NCI-H2029 treated with DMSO at 0.1 percent for 48 hours (cell line): ENCODE data around the gene ATP2B2.
"Not testable (repeated sequence)": the region's sequence is repeated elsewhere in the genome, so short reads cannot be mapped to it uniquely, and the experiment has no call there.

Source experiments
- DNase-seq: peaks from one replicate; lab custom pipeline; 2025; lab: John Stamatoyannopoulos, UW

ATP2B2 gene

DNA sequence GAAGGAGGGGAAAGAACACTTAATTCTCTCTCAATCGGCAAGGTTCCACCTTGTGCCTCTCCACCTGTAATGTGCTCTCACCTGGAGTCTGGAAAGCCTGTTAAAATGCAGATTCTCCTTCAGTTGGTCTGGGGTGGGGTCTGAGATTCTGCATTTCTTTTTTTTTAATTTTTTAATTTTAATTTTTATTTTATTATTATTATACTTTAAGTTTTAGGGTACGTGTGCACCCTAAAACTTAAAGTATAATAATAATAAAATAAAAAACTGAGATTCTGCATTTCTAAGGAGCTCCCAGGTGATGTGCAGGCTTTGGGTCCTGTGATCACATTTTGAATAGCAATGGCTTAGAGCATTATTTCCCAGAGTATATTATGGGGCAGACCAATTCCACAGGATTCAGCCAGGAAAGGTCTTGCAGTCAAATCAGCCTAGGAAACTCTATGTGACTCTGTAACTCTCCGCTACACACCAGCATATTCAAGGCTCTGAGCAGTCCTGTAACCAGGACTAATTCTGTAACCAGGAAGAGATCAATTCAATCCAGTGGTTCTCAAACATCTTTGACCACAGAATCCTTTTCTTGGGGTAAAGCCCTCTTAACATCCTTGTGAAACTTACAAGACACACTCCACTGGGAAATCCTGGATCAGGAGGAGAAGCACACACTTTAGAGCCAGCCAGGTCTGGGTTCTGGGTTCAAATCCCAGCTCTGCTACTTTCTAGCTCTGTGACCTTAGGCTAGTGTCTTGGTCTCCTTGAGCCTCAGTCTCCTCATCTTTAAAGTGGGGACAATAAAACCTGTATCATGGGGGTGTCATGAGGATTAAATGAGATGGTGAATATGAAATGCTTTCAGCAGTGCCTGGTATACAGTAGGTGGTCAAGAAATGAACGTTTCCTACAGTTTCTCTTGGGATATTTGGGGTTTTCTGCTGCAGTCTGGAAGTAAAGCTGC lies 122.2 kb downstream of the ATP2B2 start:
- no peak for DNase-seq

DNA sequence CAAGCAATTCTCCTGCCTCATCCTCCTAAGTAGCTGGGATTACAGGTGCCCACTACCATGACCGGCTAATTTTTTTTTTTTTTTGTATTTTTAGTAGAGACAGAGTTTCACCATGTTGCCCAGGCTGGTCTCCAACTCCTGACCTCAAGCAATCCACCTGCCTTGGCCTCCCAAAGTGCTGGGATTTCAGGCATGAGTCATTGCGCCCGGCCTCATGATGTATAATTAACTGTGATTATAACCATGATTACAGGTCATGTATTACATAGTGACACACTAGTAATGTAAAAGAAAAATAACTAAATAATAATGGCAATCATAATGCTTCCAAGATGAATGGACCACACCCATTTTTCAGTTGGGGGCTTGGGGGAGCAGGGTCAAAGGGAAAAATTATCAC lies 122.9 kb downstream of the ATP2B2 start:
- DNase-seq, result not testable (repeated sequence)

- no peak for DNase-seq
Measured at GRCh38 chr3:10381336-10381735, 124.0 kb downstream of the ATP2B2 start.

DNA sequence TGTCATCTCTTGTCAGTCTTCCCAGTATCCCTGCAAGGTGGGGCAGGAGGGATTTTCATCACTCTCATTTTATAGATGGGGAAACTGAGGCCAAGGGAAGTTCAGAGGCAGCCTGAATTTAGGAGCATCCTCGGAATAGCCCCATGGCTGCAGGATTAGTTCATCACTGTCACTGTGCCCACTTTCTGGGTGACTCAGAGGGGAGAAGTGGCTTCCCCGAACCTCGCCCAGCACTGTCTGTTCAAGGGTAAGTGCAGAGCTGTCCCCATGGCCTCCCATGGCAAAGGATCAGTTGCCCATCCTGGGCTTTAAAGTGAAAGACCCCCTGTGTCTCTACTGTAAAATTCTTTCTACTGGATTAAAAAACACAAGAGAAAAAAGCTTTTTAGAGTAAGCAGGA lies 124.5 kb downstream of the ATP2B2 start:
- DNase-seq, result no peak

DNA sequence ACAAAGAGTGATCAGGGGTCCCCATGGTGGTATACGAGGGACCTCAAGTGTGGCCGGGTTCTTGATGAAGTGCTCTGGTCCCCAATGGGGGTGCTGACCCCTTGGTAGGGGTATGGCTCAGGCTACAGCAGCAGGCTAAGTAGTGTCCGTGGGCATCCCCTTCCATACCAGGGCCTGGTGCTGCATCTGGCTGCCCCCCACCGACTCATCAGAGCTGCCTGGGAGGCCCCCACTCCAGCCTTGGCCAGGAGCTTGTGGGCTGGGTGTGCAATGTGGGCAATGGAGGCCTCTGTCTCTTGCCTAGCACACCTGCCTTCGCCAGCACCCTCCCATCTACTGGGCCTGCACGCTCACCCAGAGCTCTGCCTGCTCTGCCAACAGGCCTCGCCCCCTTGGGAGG lies 125.4 kb downstream of the ATP2B2 start:
- DNase-seq, result no peak

DNA sequence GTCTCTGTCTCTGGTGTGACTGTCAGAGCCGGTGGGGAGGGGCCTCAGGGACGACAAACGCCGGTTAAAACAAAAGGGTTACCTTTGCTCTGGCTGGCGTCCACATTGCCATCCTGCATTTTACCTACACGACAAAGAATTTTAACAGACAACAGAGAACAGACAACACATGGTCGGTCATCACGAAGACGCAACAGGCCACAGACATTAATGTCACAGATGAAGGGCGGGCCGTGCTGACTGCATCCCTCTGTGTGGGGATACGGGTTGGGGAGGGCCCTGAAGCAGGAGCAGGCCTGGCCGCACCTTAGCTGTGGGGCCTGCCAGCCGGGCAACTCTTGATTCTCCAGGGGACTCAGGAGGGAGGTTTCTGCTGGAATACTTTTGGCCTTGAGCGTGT lies 126.2 kb downstream of the ATP2B2 start:
- no peak for DNase-seq

DNA sequence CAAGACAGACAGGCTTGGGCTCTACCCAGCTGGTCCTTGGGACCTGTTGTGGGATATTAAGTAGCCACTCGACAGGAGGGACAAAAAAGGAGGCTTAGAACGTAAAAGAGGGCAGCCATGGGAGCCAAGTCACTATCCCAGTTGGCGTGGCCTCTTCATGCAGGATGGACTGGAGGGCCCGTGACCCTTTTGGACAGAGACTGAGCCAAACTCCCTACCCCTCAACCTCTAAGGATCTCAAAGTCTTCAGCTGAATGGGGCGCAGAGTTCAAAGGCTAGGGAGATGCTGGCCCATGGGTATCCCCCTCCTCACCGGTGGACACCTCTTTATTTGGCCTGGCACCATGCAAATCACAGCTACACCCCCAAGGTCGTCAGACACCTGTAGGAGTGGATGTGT lies 126.6 kb downstream of the ATP2B2 start:
- no peak for DNase-seq

DNA sequence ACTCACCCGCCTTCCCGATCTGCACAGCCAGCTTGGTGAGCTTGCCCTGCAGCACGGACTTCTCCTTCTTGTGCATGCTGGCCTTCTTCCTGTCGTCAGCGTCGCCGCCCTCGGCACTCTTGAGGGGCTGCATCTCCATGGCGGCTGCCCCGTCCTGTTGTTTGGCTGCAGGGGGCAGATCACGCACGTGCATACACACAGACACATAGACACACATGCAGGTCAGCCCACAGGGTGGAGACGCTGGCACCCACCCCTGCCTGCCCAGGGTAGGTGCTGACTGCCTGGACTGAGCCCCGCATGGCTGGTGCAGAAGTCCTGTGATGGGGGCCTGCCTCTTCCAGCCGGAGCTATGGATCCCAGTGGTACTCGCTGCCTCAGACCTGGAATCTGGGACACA lies 127.1 kb downstream of the ATP2B2 start:
- no peak for DNase-seq

GRCh38 chr3:10377148-10377725 lies 128.1 kb downstream of the ATP2B2 start:
- DNase-seq, result no peak

DNA sequence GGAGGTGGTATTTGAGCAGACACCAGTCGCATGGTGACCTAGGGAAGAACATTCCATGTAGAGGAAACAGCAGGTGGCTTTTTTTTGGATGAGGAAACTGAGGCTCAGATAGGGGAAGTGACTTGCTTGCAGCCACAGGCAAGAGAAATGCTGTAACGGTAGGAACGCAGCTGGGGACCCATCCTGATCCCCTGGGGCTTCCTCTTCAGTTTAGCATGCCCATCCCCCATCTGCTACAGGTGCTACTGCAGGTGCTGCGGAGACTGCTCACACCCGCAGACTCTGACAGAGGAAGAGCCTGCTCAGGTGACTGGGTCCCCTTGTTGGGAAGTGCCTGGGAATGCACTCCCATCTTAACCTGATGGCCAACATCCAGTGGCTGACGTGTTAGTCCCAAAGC lies 129.0 kb downstream of the ATP2B2 start:
- DNase-seq, result no peak

- no peak for DNase-seq
Measured at GRCh38 chr3:10375296-10376053, 129.9 kb downstream of the ATP2B2 start.

- no peak for DNase-seq
Measured at GRCh38 chr3:10374311-10374710, 131.1 kb downstream of the ATP2B2 start.

- DNase-seq, result no peak
Measured at GRCh38 chr3:10373686-10374261, 131.6 kb downstream of the ATP2B2 start.

DNA sequence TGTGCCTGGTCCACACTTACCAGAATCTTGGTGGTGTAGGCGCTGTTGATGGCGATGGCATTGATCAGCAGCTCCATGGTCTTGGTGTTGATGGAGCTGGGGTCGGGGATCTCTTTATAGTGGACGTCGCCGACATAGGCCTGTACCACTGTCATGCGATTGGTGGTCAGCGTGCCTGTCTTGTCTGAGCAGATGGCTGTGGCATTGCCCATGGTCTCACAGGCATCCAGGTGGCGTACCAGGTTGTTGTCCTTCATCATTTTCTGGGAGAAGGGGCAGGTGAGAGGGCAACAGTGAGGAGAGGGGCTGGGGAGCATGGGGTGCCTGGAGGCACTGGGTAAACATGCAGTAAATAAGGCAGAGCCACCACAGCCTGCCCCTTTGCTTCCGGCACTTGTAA lies 133.6 kb downstream of the ATP2B2 start:
- DNase-seq, result no peak

GRCh38 chr3:10371167-10371566 lies 134.2 kb downstream of the ATP2B2 start:
- no peak for DNase-seq

DNA sequence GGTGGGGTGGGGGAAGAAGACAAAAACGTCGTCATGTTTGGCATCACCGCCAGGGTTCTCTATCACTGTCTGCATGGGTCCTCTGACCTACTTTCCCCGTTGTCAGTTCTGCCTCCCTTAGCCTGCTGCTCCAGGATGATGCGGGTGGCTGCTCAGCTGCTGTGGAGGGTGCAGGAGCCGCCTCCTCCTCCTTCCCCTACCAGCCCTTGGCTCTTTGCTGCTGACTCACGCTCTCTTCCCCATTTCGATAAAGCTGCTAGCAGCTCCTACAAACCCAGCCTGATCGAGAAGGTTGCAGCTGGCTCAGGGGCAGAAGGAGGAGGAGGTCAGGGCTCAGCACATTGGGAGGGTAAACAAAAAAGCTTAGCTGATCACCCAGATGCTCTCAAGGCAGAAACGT lies 135.0 kb downstream of the ATP2B2 start:
- DNase-seq, result no peak

- DNase-seq, result no peak
Measured at GRCh38 chr3:10368512-10368911, 136.9 kb downstream of the ATP2B2 start.

DNA sequence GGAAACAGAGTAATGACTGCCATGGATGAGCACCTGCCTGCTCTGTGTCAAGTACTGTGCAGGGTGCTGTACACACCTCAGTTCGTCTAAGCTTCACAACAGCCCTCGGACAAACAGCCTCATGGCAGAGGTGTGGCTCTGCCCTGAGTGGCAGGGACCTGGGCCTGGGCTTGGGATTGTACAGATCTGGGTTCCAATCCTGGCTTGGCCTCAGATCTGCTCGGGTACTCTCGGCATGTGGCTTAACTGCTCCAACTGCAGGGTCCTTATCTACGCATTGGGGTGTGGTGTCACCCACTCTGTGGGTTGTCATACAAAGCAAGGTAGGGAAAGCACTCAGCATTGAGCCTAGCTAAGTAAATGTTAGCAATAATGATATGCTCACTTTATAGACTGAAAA lies 137.9 kb downstream of the ATP2B2 start:
- no peak for DNase-seq

DNA sequence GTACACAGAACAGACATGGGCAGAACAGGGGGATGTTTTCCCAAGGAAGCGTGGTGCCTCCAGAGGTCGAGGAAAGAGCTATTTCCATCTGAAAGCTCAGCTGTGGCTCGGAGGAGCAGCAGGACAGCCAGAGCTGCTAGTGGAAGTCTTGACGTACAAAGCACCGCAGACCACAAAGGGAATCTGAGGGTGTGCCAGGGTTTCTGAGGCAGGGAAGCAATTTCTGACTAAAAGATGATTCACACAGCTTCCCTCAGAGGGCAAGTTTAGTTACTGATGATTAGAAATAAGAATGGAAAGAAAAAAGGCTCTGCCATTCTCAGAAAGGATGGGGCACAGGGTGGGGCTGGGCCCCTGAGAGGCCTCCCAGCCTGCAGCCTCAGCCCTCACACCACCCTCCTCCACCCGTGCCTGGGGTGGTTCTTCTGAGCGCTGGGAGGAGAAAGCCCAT lies 138.7 kb downstream of the ATP2B2 start:
- DNase-seq, result no peak

DNA sequence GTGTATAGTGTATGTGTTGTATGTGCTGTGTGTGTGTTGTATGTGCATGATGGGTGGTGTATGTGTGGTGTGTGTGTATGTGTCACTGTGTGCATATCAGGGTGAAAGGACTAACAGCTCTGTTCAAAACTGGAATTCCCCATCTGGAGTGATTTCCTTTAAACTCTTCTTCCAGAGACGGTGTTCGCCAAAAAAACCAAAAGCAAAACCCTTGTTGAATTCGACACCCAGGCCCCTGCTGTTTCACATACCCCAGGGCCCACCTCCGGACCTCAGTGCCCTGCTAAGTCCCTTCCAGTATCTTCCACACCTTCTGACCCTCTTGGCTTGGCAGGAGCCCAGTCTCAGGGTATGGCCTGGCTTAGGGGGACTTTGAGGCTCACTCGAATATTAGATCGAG lies 139.6 kb downstream of the ATP2B2 start:
- no peak for DNase-seq

DNA sequence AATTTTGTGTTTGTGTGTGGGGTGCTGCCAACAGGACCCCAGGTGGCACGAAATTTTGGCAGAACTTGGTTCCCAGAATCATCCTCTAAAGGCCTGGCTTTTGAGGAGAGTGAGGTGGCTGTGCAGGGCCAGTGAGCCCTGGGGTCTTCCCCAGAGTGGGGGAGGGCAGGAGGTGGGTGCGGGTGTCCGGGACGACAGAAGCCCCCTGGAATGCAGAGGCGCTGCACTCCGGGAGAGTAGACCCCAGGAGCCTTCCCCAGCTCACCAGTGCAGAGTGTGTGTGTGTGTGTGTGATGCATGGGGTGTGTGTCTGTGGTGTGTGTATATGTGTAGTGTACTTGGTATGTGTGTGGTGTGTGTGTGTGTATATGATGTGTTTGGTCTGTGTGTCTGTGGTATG lies 140.1 kb downstream of the ATP2B2 start:
- DNase-seq, result no peak

DNA sequence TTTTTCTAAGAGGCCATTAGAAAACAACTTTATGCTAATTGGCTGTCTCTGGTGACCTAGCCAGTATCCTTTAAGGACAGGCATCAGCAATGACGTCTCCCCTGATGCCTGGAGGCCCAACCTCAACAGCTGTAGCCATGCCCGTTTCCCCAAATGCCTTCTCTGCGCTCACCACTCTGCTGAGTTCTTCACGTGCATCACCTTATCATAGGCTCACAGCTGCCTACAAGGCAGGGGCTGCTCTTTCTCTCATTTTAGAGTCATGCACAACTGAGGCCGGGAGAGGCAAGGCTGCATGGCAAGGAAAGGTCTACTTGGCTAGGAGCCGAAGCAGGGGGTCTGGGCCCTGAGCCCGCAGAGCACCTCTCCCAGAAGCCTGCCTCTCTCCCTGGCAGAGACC lies 140.6 kb downstream of the ATP2B2 start:
- no peak for DNase-seq
